ENCODE results near the gene RNU7-1. TPM values are rescaled to one million over a fixed set of nuclear protein-coding genes. Genes with fewer than 3 reads are reported as not detected.
A peak's percentile ranks its signal among the peaks of the same experiment; 100 is the strongest.

The RNU7-1 gene
- total and polyA plus RNA-seq, 5 experiments from 2014 or later, result not detected

DNA sequence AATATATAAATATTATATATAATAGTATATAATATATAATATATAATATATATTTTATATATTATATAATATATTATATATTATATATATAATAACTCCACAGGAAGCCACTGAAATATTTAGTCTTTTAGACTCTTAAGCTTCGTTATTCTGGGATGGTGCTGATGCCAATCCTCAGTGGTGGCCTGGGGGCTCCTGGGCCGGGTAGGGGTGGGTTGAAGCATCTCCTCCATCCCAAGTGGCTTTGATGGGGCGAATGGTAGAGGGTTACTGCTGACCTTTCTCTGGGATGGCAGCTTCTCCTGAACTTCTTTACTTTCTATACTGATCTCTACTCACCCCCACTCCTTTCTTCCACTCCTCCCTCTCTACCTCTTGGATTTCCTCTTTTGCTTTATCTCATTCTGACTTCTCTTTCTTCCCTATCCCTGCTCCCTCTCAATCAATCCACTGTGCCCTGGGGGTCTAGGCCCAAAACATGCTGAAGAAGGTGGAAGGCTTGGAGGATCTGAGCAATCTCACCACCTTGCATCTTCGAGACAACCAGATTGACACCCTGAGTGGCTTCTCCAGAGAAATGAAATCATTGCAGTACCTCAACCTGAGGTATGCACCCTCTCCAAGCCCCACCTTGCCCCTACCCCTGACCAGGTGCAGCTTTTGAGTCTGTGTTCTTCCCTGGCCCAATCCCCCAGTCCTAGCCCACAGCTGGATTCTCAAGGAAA is 34.0 kb upstream of the RNU7-1 start:
- H3K27me3 Mint-ChIP-seq, result no peaks in the 10 kb centered on the region
- POLR2A ChIA-PET, result interaction anchor here (0.9 to 1.9 kb wide), 3 partner anchors 14 to 18 kb away, joined by 5 to 7 read pairs (median 5); no protein-coding TSS in a partner anchor
- ATAC-seq (no peak), DNase-seq (no peak)
- peak overlapping the region in 1 of 10 donors; percentile 25 for H3K27ac Mint-ChIP-seq
- no peaks in the 10 kb centered on the region for H3K36me3 Mint-ChIP-seq
- no peaks in the 10 kb centered on the region for H3K9me3 Mint-ChIP-seq
- H3K4me1 Mint-ChIP-seq, result peaks cover 7 to 22% (median 11%) of the 10 kb centered on the region in 4 donors
- peak overlapping the region in 1 of 10 donors; percentile 4 for H3K4me3 Mint-ChIP-seq

DNA sequence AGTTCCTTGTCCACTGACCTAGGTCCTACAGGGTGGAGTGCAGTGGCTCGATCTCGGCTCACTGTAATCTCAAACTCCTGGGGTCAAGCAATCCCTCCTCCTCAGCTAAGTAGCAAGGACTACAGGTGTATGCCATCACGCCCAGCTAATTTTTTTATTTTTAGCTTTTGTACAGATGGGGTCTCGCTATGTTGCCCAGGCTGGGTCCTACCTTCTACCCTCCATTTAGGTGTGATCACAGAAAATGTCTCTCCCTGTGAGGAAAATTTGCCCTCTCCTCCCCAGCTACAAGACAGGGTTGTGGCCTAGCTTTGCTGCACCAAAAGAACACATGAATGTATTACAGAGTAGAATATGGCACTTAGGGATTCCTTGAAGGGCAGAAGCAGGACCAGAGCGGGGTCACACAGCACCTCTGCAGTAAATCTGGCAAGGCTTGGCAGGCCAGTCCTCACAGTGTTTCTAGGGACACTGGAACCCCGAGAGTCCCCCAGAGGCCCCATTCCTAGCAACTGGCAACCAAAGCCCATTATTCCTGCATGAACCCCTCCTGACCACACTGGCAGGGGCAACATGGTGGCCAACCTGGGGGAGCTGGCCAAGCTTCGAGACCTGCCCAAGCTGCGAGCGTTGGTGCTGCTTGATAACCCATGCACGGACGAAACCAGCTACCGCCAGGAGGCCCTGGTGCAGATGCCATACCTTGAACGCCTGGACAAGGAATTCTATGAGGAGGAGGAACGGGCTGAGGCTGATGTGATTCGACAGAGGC is 31.3 kb upstream of the RNU7-1 start:
- Mint-ChIP-seq H3K27me3 (no peaks in the 10 kb centered on the region), H3K4me1 (peaks cover 16 to 50% (median 27%) of the 10 kb centered on the region in 4 donors), H3K9me3 (no peaks in the 10 kb centered on the region), H3K27ac (peak overlapping the region in 7 of 10 donors; percentile 43 to 98 (median 90)), H3K4me3 (peak overlapping the region in 8 of 10 donors; percentile 14 to 95 (median 63)), H3K36me3 (peaks cover 0 to 11% (median 0%) of the 10 kb centered on the region in 3 donors)
- ATAC-seq (no peak), DNase-seq (no peak)
- POLR2A ChIA-PET, result interaction anchor here (0.7 to 6.2 kb wide), 10 partner anchors 8 to 61 kb away, joined by 3 to 43 read pairs (median 17); partner anchors contain the start of genes C12orf57, CDCA3, LRRC23 and RNU7-1

- Mint-ChIP-seq H3K4me3 (peak within 1 kb of the TSS; percentile 91 to 97 (median 94)), H3K27ac (peak within 1 kb of the TSS; percentile 87 to 98 (median 95)), H3K4me1 (peaks cover 16 to 52% (median 27%) of the 10 kb centered on the region in 4 donors), H3K27me3 (no peaks in the 10 kb centered on the region), H3K36me3 (peaks cover 0 to 25% (median 2%) of the 10 kb centered on the region in 3 donors), H3K9me3 (no peaks in the 10 kb centered on the region)
- DNase-seq (peak; percentile 77 to 93 (median 82)), ATAC-seq (peak; percentile 89 to 92)
- POLR2A ChIA-PET, result interaction anchor here (0.6 to 6.2 kb wide), 20 partner anchors 9 to 301 kb away, joined by 3 to 43 read pairs (median 6); partner anchors contain the start of genes C12orf57, CDCA3, LRRC23 and RNU7-1
Observed at GRCh38 chr12:6914246-6914946, 29.2 kb upstream of the RNU7-1 start, which contains the start of gene ENO2. TSS of gene ENO2 (plus strand) at chr12:6914580. CDS start at chr12:6915833, 1,253 bp downstream.

GRCh38 chr12:6914947-6915788 is 28.4 kb upstream of the RNU7-1 start:
- ATAC-seq, result no peak
- Mint-ChIP-seq H3K36me3 (peaks cover 0 to 33% (median 3%) of the 10 kb centered on the region in 3 donors), H3K27me3 (no peaks in the 10 kb centered on the region), H3K27ac (peak overlapping the region; percentile 87 to 98 (median 95)), H3K4me3 (peak overlapping the region; percentile 91 to 97 (median 94)), H3K4me1 (peaks cover 13 to 57% (median 29%) of the 10 kb centered on the region in 4 donors), H3K9me3 (no peaks in the 10 kb centered on the region)
- no peak for DNase-seq
- POLR2A ChIA-PET, result interaction anchor here (0.9 to 6.2 kb wide), 17 partner anchors 8 to 302 kb away, joined by 3 to 43 read pairs (median 6); partner anchors contain the start of genes C12orf57, CDCA3, LRRC23 and RNU7-1

DNA sequence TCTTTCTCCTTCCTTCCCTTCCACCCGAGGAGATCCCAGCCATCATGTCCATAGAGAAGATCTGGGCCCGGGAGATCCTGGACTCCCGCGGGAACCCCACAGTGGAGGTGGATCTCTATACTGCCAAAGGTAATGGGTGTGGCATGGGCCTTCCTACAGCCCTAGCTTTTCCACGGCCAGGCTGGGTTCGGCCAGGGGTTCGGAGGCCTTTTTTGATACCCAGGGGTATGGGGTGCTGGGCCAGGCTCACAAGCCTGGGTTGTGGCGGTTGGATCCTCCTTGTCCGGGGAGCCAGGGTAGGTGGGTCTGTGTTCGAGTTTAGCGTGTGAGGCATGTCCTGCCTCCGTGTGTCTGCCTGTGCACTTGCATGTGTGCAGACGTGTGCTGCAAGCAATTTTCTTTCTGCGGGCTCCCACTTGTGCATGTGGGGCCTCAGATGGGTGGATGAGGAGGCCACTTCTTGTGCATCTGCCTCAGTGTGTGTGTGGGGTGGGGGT is 27.8 kb upstream of the RNU7-1 start:
- Mint-ChIP-seq H3K27me3 (no peaks in the 10 kb centered on the region), H3K9me3 (no peaks in the 10 kb centered on the region), H3K4me3 (peak overlapping the region; percentile 62 to 97 (median 92)), H3K36me3 (peaks cover 0 to 34% (median 3%) of the 10 kb centered on the region in 3 donors), H3K27ac (peak overlapping the region in 8 of 10 donors; percentile 37 to 98 (median 87)), H3K4me1 (peaks cover 13 to 57% (median 29%) of the 10 kb centered on the region in 4 donors)
- POLR2A ChIA-PET, result interaction anchor here (0.7 to 6.2 kb wide), 11 partner anchors 9 to 207 kb away, joined by 3 to 43 read pairs (median 9); partner anchors contain the start of genes LRRC23 and SPSB2
- ATAC-seq (no peak), DNase-seq (no peak)

- POLR2A ChIA-PET, result interaction anchor here (0.7 to 6.2 kb wide), 9 partner anchors 9 to 206 kb away, joined by 3 to 43 read pairs (median 5); partner anchors contain the start of genes C12orf57, LRRC23, RNU7-1 and SPSB2
- no peaks in the 10 kb centered on the region for H3K9me3 Mint-ChIP-seq
- peaks cover 0 to 39% (median 3%) of the 10 kb centered on the region in 3 donors for H3K36me3 Mint-ChIP-seq
- DNase-seq (no peak), ATAC-seq (no peak)
- no peaks in the 10 kb centered on the region for H3K27me3 Mint-ChIP-seq
- H3K27ac Mint-ChIP-seq, result peak overlapping the region in 9 of 10 donors; percentile 22 to 98 (median 81)
- peak overlapping the region in 8 of 10 donors; percentile 45 to 97 (median 68) for H3K4me3 Mint-ChIP-seq
- peaks cover 13 to 57% (median 32%) of the 10 kb centered on the region in 4 donors for H3K4me1 Mint-ChIP-seq
Observed at GRCh38 chr12:6916426-6917200, 27.0 kb upstream of the RNU7-1 start.

DNA sequence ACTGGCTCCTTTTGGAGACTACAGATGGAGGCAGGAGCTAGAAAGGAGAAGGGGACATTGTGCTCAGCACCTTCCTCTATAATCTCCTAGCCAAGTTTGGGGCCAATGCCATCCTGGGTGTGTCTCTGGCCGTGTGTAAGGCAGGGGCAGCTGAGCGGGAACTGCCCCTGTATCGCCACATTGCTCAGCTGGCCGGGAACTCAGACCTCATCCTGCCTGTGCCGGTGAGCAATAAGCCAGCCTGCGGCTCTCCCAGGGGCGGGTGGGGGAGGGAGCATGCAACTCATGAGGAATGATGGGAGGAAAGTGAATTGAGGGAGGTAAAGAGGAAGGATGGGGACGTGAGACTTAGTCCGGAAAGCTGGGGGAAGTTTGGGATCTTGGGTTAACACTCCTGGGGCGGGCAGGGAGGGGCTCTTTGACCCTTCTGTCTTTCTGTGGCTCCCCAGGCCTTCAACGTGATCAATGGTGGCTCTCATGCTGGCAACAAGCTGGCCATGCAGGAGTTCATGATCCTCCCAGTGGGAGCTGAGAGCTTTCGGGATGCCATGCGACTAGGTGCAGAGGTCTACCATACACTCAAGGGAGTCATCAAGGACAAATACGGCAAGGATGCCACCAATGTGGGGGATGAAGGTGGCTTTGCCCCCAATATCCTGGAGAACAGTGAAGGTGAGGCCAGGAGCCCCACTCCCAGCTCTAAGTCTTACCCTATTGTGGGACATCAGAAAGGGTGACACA is 26.0 kb upstream of the RNU7-1 start:
- H3K4me3 Mint-ChIP-seq, result peak overlapping the region in 1 of 10 donors; percentile 19
- H3K36me3 Mint-ChIP-seq, result peaks cover 0 to 48% (median 3%) of the 10 kb centered on the region in 3 donors
- DNase-seq, result no peak
- H3K27ac Mint-ChIP-seq, result peak overlapping the region in 4 of 10 donors; percentile 24 to 57 (median 48)
- POLR2A ChIA-PET, result interaction anchor here (0.7 to 6.2 kb wide), 7 partner anchors 9 to 45 kb away, joined by 3 to 43 read pairs (median 7); partner anchors contain the start of genes C12orf57, LRRC23, RNU7-1 and SPSB2
- H3K4me1 Mint-ChIP-seq, result peaks cover 13 to 55% (median 36%) of the 10 kb centered on the region in 4 donors
- no peaks in the 10 kb centered on the region for H3K27me3 Mint-ChIP-seq
- ATAC-seq, result no peak
- H3K9me3 Mint-ChIP-seq, result no peaks in the 10 kb centered on the region

DNA sequence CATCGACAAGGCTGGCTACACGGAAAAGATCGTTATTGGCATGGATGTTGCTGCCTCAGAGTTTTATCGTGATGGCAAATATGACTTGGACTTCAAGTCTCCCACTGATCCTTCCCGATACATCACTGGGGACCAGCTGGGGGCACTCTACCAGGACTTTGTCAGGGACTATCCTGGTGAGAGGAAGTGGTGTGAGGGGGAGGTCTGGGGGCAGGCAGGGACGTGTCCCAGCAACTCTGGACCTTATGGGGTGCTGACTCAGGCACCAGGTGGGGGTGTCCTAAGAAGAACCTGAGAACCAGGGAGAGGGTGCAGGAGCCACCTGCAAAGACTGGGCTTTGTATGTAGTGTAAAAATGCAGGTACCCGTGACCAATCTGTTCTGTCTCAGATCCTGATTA is 24.0 kb upstream of the RNU7-1 start:
- DNase-seq, result no peak
- ATAC-seq, result no peak
- Mint-ChIP-seq H3K27ac (peak overlapping the region in 8 of 10 donors; percentile 30 to 86 (median 66)), H3K4me3 (no peak overlapping the region), H3K36me3 (peaks cover 0 to 57% (median 3%) of the 10 kb centered on the region in 3 donors), H3K9me3 (no peaks in the 10 kb centered on the region), H3K27me3 (no peaks in the 10 kb centered on the region), H3K4me1 (peaks cover 12 to 45% (median 36%) of the 10 kb centered on the region in 4 donors)
- POLR2A ChIA-PET, result interaction anchor here (1.5 kb wide), 1 partner anchor 15 kb away, joined by 5 read pairs; the partner anchor contains the start of gene LRRC23

DNA sequence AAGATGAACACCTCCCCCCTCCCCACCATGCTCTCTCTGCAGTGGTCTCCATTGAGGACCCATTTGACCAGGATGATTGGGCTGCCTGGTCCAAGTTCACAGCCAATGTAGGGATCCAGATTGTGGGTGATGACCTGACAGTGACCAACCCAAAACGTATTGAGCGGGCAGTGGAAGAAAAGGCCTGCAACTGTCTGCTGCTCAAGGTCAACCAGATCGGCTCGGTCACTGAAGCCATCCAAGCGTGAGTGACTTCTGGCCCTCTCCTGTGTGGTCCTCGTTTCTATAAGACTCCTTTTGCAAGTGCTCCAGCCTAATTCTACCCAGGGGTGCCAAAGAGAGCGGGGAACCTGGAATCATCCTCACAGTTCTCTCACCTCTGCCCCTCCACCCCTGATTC is 22.1 kb upstream of the RNU7-1 start:
- DNase-seq (no peak), ATAC-seq (no peak)
- Mint-ChIP-seq H3K4me1 (peaks cover 8 to 40% (median 25%) of the 10 kb centered on the region in 4 donors), H3K4me3 (no peak overlapping the region), H3K36me3 (peaks cover 0 to 51% (median 3%) of the 10 kb centered on the region in 3 donors), H3K27me3 (no peaks in the 10 kb centered on the region), H3K9me3 (no peaks in the 10 kb centered on the region), H3K27ac (peak overlapping the region in 2 of 10 donors; percentile 31 to 46)
- POLR2A ChIA-PET, result interaction anchor here (1.1 kb wide), 1 partner anchor 38 kb away, joined by 3 read pairs; no protein-coding TSS in a partner anchor

All from naive thymus-derived CD8-positive, alpha-beta T cell (primary cell).